SK-N-SH treated with all-trans-retinoic acid at 6 μM for 48 hours (cell line): Measurements from ENCODE around the gene POT1.

ENCODE experiments used
- ATAC-seq: fragments of 200-7000 bp; cut with Tn5 transposase; 3 replicates; pipeline ENCODE4 v1.9.1; 2020; ENCODE audit warnings: mild to moderate bottlenecking, moderate library complexity
- ARNTL ChIP-seq: fragments of 450-650 bp; formaldehyde crosslinking; IDR thresholded peaks from 2 replicates; pipeline ENCODE4 v1.5.0; 2020; ENCODE audit warnings: low read depth, mild to moderate bottlenecking, moderate library complexity, borderline replicate concordance
- BACH2 ChIP-seq: fragments of 250-450 bp; sonication (Bioruptor Pico); IDR thresholded peaks from 2 replicates; pipeline ENCODE4 v1.9.0; 2021; ENCODE audit warnings: mild to moderate bottlenecking, borderline replicate concordance
- CSDC2 ChIP-seq: fragments of 250-450 bp; sonication (Bioruptor Pico); IDR thresholded peaks from 2 replicates; pipeline ENCODE4 v1.5.0; 2020; ENCODE audit warnings: mild to moderate bottlenecking, moderate library complexity
- ESRRG ChIP-seq: fragments of 250-450 bp; sonication (Bioruptor Pico); IDR thresholded peaks from 2 replicates; pipeline ENCODE4 v1.6.1; 2021; ENCODE audit warnings: mild to moderate bottlenecking
- GLIS3 ChIP-seq: fragments of 250-450 bp; sonication (Bioruptor Pico); IDR thresholded peaks from 2 replicates; pipeline ENCODE4 v1.5.0; 2020; ENCODE audit warnings: mild to moderate bottlenecking, moderate library complexity
- ISL1 ChIP-seq: fragments of 250-450 bp; sonication (Bioruptor Pico); IDR thresholded peaks from 2 replicates; pipeline ENCODE4 v2.1.2; 2022; ENCODE audit warnings: mild to moderate bottlenecking, moderate library complexity
- OSR1 ChIP-seq: fragments of 250-450 bp; sonication (Bioruptor Pico); IDR thresholded peaks from 2 replicates; pipeline ENCODE4 v1.8.0; 2022; ENCODE audit warnings: moderate library complexity, mild to moderate bottlenecking, inconsistent platforms
- PATZ1 ChIP-seq: fragments of 250-450 bp; sonication (Bioruptor Pico); IDR thresholded peaks from 2 replicates; pipeline ENCODE4 v1.8.0; 2020; ENCODE audit warnings: mild to moderate bottlenecking, moderate library complexity, borderline replicate concordance
- PPARA ChIP-seq: fragments of 250-450 bp; sonication (Bioruptor Pico); IDR thresholded peaks from 2 replicates; pipeline ENCODE4 v1.5.0; 2020; ENCODE audit warnings: mild to moderate bottlenecking, borderline replicate concordance
- RARB ChIP-seq: fragments of 250-450 bp; sonication (Bioruptor Pico); IDR thresholded peaks from 2 replicates; pipeline ENCODE4 v1.8.0; 2021; ENCODE audit warnings: mild to moderate bottlenecking, moderate library complexity
- SNAI2 ChIP-seq: fragments of 250-450 bp; sonication (Bioruptor Pico); IDR thresholded peaks from 2 replicates; pipeline ENCODE4 v1.5.0; 2020; ENCODE audit warnings: mild to moderate bottlenecking, moderate library complexity
- TCF4 ChIP-seq: fragments of 250-450 bp; sonication (Bioruptor Pico); IDR thresholded peaks from 2 replicates; pipeline ENCODE4 v1.8.0; 2021; ENCODE audit warnings: mild to moderate bottlenecking, moderate library complexity, borderline replicate concordance
- TOX ChIP-seq: fragments of 250-450 bp; sonication (Bioruptor Pico); IDR thresholded peaks from 2 replicates; pipeline ENCODE4 v1.8.0; 2021; ENCODE audit warnings: mild to moderate bottlenecking, moderate library complexity, borderline replicate concordance
- TSHZ2 ChIP-seq: fragments of 250-450 bp; sonication (Bioruptor Pico); IDR thresholded peaks from 2 replicates; pipeline ENCODE4 v1.5.0; 2020; ENCODE audit warnings: mild to moderate bottlenecking, moderate library complexity
- ZC3H10 ChIP-seq: fragments of 250-450 bp; sonication (Bioruptor Pico); IDR thresholded peaks from 2 replicates; pipeline ENCODE4 v1.5.1; 2021; ENCODE audit warnings: mild to moderate bottlenecking, moderate library complexity
- ZFP3 ChIP-seq: fragments of 250-450 bp; sonication (Bioruptor Pico); IDR thresholded peaks from 2 replicates; pipeline ENCODE4 v1.5.0; 2020; ENCODE audit warnings: mild to moderate bottlenecking, moderate library complexity
- ZFP30 ChIP-seq: fragments of 450-650 bp; formaldehyde crosslinking; IDR thresholded peaks from 2 replicates; pipeline ENCODE4 v1.5.0; 2022; ENCODE audit warnings: mild to moderate bottlenecking, moderate library complexity
- ZNF565 ChIP-seq: fragments of 450-650 bp; formaldehyde crosslinking; conservative IDR thresholded peaks from 2 replicates; pipeline ENCODE4 v1.5.0; 2020; ENCODE audit warnings: low read depth, mild to moderate bottlenecking, moderate library complexity
- ZNF70 ChIP-seq: fragments of 450-650 bp; formaldehyde crosslinking; IDR thresholded peaks from 2 replicates; pipeline ENCODE4 v1.5.0; 2020; ENCODE audit warnings: mild to moderate bottlenecking, moderate library complexity
- ZNF8 ChIP-seq: fragments of 450-650 bp; formaldehyde crosslinking; IDR thresholded peaks from 2 replicates; pipeline ENCODE4 v1.5.0; 2020; ENCODE audit warnings: mild to moderate bottlenecking, moderate library complexity
- TF ChIP-seq, protein P1 (sequence below): fragments of 250-450 bp; sonication (Bioruptor Pico); IDR thresholded peaks from 2 replicates; pipeline ENCODE4 v1.5.1; 2021; ENCODE audit warnings: mild to moderate bottlenecking, moderate library complexity
- TF ChIP-seq, protein P2 (sequence below): fragments of 250-450 bp; sonication (Bioruptor Pico); IDR thresholded peaks from 2 replicates; pipeline ENCODE4 v1.8.0; 2021; ENCODE audit warnings: low read depth, mild to moderate bottlenecking, moderate library complexity, borderline replicate concordance
- TF ChIP-seq, protein P3 (sequence below): fragments of 250-450 bp; sonication (Bioruptor Pico); IDR thresholded peaks from 2 replicates; pipeline ENCODE4 v1.5.1; 2020; ENCODE audit warnings: low read depth, mild to moderate bottlenecking, moderate library complexity

POT1 gene

GRCh38 chr7:124914298-124914697 lies 15.3 kb downstream of the POT1 start:
- no peak for TF ChIP-seq GLIS3 (CRISPR knock-in tag)
- no peak for TF ChIP-seq PATZ1 (CRISPR knock-in tag)
- no peak for TF ChIP-seq ZNF565 (CRISPR knock-in tag)
- no peak for TF ChIP-seq CSDC2
- TF ChIP-seq ESRRG (CRISPR knock-in tag), result no peak
- TF ChIP-seq TOX (CRISPR knock-in tag), result no peak
- no peak for TF ChIP-seq ZNF8
- TF ChIP-seq SNAI2 (CRISPR knock-in tag), result no peak
- TF ChIP-seq ZFP3, result no peak
- no peak for TF ChIP-seq ZC3H10 (CRISPR knock-in tag)
- TF ChIP-seq, protein P1, sequence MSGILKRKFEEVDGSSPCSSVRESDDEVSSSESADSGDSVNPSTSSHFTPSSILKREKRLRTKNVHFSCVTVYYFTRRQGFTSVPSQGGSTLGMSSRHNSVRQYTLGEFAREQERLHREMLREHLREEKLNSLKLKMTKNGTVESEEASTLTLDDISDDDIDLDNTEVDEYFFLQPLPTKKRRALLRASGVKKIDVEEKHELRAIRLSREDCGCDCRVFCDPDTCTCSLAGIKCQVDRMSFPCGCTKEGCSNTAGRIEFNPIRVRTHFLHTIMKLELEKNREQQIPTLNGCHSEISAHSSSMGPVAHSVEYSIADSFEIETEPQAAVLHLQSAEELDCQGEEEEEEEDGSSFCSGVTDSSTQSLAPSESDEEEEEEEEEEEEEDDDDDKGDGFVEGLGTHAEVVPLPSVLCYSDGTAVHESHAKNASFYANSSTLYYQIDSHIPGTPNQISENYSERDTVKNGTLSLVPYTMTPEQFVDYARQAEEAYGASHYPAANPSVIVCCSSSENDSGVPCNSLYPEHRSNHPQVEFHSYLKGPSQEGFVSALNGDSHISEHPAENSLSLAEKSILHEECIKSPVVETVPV (CRISPR knock-in tag), result no peak
- no peak for TF ChIP-seq TCF4 (CRISPR knock-in tag)
- no peak for TF ChIP-seq TSHZ2 (CRISPR knock-in tag)
- no peak for TF ChIP-seq ZFP30
- no peak for TF ChIP-seq PPARA
- ATAC-seq, result no peak

DNA sequence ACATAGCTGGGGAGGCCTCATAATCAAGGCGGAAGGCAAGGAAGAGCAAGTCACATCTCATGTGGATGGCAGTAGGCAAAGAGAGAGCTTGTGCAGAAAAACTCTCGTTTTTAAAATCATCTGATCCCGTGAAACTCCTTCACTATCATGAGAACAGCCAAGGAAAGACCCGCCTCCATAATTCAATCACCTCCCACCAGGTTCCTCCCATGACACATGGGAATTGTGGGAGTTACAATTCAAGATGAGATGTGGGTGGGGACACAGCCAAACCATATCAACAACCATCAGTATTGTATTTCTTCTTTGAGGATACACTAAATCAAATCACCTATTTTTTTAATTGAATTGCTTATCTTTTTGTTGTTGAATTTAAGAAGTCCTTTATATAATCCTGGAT lies 16.7 kb downstream of the POT1 start:
- no peak for ATAC-seq

More for the DNA sequence above, 16.7 kb downstream of the POT1 start:
- no peak for TF ChIP-seq ZNF70
- TF ChIP-seq OSR1, result no peak
- no peak for TF ChIP-seq TOX (CRISPR knock-in tag)
- TF ChIP-seq GLIS3 (CRISPR knock-in tag), result no peak
- no peak for TF ChIP-seq ZNF565 (CRISPR knock-in tag)
- TF ChIP-seq, protein P2, sequence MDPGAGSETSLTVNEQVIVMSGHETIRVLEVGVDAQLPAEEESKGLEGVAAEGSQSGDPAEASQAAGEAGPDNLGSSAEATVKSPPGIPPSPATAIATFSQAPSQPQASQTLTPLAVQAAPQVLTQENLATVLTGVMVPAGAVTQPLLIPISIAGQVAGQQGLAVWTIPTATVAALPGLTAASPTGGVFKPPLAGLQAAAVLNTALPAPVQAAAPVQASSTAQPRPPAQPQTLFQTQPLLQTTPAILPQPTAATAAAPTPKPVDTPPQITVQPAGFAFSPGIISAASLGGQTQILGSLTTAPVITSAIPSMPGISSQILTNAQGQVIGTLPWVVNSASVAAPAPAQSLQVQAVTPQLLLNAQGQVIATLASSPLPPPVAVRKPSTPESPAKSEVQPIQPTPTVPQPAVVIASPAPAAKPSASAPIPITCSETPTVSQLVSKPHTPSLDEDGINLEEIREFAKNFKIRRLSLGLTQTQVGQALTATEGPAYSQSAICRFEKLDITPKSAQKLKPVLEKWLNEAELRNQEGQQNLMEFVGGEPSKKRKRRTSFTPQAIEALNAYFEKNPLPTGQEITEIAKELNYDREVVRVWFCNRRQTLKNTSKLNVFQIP (CRISPR knock-in tag), result no peak
- no peak for TF ChIP-seq TCF4 (CRISPR knock-in tag)
- TF ChIP-seq, protein P3, sequence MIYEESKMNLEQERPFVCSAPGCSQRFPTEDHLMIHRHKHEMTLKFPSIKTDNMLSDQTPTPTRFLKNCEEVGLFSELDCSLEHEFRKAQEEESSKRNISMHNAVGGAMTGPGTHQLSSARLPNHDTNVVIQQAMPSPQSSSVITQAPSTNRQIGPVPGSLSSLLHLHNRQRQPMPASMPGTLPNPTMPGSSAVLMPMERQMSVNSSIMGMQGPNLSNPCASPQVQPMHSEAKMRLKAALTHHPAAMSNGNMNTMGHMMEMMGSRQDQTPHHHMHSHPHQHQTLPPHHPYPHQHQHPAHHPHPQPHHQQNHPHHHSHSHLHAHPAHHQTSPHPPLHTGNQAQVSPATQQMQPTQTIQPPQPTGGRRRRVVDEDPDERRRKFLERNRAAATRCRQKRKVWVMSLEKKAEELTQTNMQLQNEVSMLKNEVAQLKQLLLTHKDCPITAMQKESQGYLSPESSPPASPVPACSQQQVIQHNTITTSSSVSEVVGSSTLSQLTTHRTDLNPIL, result no peak
- TF ChIP-seq RARB (CRISPR knock-in tag), result no peak
- no peak for TF ChIP-seq ZC3H10 (CRISPR knock-in tag)
- TF ChIP-seq ISL1 (CRISPR knock-in tag), result no peak
- TF ChIP-seq ZFP3, result no peak
- no peak for TF ChIP-seq PPARA
- TF ChIP-seq SNAI2 (CRISPR knock-in tag), result no peak
- TF ChIP-seq BACH2, result no peak
- TF ChIP-seq ARNTL, result no peak
- no peak for TF ChIP-seq ESRRG (CRISPR knock-in tag)
- TF ChIP-seq TSHZ2 (CRISPR knock-in tag), result no peak
- TF ChIP-seq PATZ1 (CRISPR knock-in tag), result no peak
